Activated CD4-positive, alpha-beta T cell treated with anti-CD3 and anti-CD28 coated beads for 24 hours (primary cell): ENCODE measurements around the gene DSG4.
"Not testable (repeated sequence)": the region's sequence is repeated elsewhere in the genome, so short reads cannot be mapped to it uniquely, and the experiment has no call there.

Experiments used
- DNase-seq, 2 donors: peaks; one replicate each; pipeline ENCODE4 v3.0.0-alpha.2; 2020; ENCODE audit warnings: low read depth in 2 of 2

The DSG4 gene, protein sequence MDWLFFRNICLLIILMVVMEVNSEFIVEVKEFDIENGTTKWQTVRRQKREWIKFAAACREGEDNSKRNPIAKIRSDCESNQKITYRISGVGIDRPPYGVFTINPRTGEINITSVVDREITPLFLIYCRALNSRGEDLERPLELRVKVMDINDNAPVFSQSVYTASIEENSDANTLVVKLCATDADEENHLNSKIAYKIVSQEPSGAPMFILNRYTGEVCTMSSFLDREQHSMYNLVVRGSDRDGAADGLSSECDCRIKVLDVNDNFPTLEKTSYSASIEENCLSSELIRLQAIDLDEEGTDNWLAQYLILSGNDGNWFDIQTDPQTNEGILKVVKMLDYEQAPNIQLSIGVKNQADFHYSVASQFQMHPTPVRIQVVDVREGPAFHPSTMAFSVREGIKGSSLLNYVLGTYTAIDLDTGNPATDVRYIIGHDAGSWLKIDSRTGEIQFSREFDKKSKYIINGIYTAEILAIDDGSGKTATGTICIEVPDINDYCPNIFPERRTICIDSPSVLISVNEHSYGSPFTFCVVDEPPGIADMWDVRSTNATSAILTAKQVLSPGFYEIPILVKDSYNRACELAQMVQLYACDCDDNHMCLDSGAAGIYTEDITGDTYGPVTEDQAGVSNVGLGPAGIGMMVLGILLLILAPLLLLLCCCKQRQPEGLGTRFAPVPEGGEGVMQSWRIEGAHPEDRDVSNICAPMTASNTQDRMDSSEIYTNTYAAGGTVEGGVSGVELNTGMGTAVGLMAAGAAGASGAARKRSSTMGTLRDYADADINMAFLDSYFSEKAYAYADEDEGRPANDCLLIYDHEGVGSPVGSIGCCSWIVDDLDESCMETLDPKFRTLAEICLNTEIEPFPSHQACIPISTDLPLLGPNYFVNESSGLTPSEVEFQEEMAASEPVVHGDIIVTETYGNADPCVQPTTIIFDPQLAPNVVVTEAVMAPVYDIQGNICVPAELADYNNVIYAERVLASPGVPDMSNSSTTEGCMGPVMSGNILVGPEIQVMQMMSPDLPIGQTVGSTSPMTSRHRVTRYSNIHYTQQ

DNA sequence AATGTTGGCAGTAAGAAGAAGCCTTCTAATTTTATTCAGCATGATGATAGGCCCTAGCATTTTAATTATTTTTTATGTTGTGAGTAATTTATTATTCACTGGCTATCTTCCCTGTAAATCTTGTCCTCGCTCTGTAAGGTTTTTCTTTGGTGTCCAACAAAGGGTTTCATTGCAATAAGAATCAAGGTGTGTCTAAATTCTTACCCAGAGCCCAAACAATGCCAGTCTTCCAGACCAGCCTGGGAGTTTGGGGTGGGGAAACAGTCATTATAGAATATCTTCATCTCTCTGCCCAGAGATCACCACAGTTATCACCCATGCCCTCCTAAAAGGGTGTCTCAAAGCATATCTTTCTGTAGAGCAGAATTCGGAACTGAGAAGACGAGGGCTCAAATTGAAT lies at the start of gene DSG4:
Gene DSG4 (plus strand): TSS at position 301 of the 400 bp plus-strand sequence. CDS start 135 bp downstream, outside the sequence.
- DNase-seq, result no peak

DNA sequence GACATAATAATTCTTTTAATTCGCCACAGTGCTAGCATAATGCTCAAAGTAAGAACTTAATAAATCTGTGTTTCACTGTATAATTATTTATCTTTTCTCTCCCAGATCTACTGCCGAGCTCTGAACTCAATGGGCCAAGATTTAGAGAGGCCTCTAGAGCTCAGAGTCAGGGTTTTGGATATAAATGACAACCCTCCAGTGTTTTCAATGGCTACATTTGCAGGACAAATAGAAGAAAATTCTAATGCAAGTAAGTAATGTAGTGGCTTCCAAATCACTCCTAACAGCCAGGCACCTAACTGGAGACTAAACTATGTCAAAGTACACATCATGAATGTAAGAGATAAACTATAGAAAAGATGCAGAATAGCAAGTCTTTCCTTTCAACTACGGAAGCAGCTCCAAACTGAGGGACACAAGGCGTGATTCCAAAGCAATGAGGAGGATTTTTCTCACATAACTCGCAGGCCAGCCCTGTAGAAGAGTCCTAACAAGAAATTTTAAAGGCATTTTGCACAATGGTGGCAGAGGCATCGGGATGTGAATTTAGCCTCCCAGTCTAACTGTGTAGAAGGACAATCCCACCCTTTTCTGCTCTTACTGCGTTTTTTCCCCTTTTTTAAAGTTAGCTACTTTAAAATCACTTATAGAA lies 46.7 kb upstream of the DSG4 start:
- DNase-seq, result no peak

DNA sequence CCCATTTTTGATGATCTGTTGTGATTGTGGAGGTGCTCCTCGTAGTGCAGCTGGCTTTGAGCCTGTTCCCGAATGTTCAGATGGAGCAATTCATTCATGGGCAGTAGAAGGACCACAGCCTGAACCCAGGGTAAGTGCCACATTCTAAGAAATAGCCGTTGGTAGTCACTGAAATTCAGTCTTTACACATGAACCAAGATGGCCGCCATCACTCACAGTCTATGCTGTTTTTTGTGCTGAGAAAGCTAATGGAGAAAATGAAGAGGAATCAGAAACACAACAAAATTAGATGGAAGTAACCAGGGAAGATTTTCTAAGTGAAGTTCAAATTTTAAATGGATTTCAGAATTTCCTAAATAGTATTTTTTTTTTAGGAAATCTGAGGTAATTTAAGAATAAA lies 33.1 kb upstream of the DSG4 start:
- DNase-seq, result no peak

DNA sequence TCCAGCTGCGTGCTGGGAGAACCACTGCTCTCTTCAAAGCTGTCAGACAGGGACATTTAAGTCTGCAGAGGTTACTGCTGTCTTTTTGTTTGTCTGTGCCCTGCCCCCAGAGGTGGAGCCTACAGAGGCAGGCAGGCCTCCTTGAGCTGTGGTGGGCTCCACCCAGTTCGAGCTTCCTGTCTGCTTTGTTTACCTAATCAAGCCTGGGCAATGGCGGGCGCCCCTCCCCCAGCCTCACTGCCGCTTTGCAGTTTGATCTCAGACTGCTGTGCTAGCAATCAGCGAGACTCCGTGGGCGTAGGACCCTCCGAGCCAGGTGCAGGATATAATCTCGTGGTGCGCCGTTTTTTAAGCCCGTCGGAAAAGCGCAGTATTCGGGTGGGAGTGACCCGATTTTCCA lies 23.2 kb upstream of the DSG4 start:
- DNase-seq, result not testable (repeated sequence)

DNA sequence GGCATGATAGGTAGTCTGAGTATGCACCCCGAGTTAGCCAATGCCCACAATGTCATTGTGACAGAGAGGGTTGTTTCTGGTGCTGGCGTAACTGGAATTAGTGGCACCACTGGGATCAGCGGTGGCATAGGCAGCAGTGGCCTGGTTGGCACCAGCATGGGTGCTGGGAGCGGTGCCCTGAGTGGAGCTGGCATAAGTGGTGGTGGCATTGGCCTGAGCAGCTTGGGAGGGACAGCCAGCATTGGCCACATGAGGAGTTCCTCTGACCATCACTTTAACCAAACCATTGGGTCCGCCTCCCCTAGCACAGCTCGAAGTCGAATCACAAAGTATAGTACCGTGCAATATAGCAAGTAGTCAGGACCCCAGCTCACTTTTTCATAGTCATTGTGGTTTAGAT lies 21.6 kb upstream of the DSG4 start:
- no peak for DNase-seq

DNA sequence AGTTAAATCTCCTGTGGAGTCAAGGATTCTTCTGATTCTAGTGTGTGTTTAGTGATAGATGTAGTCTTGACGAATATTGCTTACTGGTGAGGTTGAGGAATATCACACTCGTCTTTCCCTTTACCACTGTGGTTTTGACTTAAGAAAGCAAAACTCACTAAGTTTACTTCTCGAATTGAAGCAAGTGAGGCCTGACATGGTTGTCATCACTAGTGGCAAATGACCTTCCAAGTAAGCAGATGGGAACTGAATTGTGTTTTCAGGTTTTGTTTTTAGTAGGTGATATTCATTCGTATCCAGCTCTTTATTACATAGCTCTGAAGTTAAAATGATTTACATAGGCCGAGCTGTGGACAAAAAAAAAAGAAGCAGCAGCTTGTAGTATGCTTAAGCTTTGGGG lies 20.6 kb upstream of the DSG4 start:
- no peak for DNase-seq

DNA sequence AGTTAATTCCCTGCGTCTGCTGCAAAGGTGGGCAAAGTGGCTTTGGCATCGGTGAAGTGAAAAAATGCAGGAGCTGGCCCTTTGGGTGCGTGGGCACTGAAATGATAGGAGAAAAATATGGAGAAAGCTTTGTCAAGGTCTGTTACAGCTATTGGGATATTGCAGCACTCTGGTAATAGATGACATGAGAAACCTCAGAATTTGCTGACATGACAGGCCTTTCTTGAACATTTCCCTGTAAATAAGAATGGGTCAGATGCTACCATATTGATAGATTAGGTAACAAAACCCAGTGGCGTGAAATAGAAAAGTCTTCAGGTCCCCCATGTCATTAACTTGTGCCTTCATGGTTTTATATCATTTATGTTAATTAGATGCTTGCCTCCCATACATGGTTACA lies 12.4 kb upstream of the DSG4 start:
- DNase-seq, result no peak

DNA sequence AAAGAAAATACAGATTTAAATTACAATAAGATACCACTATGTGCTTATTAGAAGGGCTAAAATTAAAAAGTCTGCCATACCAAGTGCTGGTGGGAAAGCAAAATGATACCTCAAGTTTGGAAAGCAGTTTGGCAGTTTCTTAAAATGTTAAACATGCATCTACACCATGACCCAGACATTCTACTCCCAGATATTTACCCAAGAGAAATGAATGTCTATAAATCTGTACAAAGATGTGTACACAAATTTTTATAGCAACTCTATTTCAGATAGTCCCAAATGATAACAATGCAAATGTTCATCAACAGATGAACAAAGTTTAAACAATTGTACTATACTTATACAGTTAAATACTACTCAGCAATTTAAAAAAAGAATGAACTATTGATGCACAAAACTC lies 7.1 kb upstream of the DSG4 start:
- DNase-seq, result no peak

DNA sequence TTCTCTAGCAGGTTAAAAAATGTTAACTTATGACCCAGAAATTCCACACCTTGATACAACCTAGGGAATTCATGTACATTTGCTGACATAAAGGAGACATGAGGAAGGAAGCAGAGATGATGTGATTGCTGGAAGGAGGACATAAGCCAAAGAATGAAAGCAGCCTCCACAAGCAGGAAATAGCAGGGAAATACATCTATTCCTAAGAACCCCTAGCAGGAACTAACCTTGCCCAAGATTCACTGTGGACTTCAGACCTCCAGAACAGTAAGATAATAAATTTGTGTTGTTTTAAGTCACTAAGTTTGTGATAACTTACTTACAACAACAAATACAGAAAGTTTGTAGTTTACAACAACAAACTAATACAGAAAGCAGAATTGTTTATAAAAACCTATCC lies 4.6 kb upstream of the DSG4 start:
- DNase-seq, result no peak

DNA sequence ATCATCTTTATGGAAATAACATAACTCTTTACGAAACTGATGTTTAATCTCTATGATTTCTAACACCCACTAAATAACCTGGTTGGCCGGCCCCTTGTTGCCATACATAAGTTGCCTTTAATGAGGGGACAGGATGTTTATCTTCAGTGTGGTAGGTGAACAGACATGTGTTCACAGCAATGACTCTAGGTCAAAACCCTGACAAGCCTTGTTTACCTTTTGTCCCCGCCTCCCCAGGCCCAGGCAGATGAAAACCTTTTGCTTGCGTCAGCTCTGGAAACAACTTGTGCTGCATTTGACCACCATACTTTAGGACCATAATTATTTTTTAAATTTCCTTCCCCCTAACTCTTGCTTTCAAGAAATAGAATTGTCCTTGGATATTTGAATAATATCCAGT lies 2.9 kb upstream of the DSG4 start:
- DNase-seq, result no peak

DNA sequence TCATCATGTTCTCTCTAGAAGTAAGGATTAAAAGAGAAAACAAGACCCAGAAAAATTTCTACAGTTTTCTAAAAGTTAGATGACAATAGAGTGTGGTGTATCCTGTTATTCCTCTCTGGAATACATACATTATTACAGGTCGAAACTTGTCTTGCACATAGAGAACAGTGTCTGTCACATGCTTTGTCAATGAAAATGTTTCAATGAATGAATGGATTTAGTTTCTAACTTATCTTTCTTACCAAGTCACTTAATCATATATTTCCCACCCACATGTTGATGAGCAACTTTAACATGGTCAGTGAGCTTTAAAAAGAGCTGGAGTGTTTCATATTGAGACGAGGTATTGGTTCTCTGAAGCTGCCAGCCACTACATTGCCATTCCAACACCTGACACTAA lies 4.3 kb downstream of the DSG4 start:
- no peak for DNase-seq

DNA sequence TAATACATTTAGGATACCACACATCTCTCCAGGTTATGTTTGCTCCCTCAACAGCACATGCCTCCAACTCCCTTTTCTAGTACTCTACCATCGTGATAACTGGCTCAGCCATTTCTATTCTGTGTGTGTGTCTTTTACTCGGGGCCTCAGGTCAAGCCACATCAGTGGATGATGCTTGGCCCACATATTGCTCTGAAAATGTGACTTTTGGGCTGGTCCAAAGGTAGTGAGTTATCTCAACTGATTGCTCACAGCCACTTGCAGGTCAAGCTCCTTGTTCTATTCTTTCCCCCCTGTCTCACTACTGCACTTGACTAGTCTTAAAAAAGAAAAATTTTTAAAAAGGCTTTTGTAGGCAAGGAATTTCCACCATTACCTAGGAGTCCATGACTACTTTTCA lies 5.5 kb downstream of the DSG4 start:
- no peak for DNase-seq

DNA sequence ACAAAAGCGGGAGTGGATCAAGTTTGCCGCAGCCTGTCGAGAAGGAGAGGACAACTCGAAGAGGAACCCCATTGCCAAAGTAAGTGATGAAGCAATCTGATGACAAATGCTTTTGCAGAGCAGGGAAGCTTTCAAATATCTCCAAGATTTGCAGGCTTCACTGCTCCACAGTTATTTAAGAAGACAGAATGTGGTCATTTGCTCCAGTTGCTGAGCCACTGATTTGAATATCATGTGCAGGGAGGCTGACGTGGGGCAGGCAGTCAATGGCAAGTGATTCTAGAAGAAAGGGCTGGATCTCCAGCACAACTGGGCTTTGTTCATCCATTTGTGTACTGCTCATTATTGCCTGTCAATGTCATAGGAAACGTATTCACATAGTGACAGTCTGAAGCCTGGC lies 10.2 kb downstream of the DSG4 start:
- DNase-seq, result no peak

DNA sequence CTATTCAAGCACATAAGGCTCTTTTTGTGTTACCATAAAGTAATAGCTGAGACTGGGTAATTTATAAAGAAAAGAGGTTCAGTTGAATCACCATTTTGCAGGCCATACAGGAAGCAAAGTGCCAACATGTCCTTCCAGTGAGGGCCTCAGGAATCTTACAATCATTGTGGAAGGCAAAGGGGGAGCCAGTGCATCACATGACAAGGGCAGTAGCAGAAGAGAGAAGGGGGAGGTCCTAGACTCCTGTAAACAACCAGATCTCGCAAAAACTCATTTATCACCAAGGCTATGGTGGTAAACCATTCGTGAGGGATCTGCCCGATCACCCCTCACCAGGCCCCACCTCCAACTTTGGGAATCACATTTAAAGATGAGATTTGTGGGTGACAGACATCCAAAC lies 16.7 kb downstream of the DSG4 start:
- DNase-seq, result no peak

DNA sequence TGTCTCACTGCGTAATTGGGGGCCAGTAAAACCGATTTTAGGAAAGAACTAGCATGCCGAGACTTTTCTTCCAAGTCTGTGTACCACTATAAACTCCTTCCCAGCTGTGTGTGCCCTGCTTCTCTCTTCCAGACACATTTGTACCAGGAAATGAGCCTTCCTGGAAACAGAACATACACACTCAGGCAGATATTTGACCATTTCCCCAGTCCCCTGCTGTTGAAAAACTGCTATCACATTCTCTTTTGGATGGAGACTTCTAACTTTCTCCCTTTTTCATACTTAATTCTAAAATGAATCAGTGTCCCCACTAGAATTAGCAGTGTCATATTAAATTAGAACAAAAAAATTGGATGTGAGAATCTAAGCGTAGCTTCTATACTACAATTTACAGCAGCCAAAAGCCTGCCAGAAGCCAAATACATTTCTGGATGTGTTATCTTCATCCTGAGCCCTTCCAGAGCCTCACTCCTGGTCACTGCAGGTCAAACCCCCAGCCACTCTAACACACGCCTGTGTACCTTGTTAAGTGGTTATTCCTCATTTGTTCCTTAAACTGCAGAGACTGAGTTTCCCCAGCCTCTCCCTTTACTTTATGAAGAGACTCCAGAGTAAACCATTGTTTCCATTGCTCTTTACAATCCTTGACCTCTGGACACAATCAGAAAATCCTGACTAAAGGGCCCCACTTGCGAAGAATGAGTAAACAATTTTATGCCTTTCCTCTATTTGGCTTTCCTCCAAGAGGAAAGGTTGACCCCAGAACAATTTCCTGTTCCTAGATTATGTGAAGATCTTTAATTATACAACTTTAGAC lies 20.4 kb downstream of the DSG4 start:
- DNase-seq, result no peak

DNA sequence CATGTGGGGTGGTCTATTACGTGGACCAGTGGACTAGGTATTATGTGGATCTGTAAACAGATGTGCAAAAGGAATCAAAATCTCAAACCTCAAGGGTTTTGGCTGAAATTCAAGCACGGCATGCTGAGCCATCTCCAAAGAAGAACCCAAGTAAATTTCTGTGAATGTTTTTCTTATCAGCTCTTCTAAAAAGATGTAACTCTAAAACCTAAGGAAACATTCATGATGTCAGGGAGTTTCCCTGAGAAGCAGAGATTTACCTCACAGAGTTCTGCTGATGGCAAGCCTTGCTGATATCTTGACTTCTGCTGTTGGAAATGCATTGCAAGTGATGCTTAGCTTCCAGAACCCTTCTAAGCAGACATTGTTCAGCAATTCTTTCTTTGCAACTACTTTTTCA lies 21.6 kb downstream of the DSG4 start:
- no peak for DNase-seq

DNA sequence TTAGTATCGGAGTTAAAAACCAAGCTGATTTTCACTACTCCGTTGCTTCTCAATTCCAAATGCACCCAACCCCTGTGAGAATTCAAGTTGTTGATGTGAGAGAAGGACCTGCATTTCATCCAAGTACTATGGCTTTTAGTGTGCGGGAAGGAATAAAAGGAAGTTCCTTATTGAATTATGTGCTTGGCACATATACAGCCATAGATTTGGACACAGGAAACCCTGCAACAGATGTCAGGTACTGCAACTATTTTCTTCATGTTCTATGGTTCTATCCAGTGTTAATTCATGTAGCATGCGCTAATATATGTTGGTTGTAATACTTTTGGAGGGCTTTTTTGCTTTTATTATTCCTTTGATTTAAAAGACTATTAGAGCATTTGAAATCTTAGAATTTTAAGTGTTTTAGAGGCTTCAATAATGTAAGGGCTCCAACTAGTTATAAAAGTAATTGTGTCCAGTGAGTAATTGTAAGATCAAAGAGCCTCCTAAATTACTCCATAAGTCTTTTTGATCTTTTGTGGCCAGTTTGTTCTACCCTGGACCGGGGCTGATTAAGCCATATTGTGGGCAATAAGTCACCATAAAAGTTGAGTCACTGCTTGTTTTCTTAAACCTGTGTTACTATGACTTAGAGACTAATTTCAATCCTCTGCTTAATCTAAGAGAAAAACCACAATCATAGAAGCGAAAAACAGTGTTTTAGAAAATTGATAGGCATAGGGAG lies 22.9 kb downstream of the DSG4 start:
- no peak for DNase-seq

DNA sequence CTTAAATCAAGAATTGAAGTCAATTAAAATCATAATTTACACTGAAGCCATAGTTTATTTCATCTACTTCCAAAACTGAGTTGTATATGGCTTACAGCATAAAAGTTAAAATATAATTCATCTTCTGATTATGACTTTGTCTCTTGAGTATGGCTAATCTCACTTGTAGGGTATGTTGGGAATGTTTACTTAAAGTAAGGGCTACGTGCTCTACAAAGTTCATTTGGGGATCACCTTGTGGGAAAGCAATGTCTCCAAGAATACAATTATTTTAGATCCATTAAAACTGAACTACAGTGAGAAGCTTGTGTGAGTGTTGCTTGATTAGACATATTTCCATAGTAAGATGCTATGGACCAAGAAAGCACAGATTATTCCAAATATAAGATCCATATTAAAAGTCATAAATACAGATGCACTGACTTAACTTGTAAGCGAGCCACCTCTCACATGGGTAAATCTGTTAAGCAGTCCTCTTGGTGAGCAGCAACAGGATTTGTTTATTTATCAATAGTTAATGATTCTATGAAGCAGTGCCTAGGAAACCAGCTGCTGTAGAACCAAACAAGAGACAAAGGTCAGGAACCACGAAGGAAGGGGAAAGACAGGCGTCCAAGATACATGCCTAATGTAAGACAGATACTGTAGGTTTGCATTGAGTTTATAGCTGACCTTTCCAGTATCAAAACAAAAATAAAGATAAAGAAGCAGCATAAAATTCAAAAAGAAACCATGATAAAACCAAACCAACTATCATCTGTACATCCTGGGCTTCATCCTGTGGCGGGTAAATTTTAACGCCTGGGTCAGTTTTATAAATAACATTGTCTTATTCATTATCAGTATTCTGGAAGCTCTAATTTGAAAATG lies 24.8 kb downstream of the DSG4 start:
- DNase-seq, result no peak

DNA sequence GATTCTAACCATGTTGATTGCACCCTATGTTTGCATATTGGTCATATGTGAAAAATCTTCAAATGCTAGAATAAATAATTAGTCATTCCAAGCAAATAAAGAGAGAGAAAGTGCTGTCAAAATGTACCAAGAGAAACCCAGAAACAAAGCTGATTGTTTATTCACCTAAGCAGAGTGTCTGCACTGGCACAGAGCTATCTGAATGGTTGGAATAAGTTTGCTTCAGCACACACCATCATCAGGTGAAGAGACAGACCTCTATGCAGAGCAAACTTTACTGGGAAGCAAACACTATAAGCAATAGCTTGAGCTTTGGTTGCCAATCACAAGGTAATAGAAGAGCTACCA lies 25.4 kb downstream of the DSG4 start:
- DNase-seq, result no peak

DNA sequence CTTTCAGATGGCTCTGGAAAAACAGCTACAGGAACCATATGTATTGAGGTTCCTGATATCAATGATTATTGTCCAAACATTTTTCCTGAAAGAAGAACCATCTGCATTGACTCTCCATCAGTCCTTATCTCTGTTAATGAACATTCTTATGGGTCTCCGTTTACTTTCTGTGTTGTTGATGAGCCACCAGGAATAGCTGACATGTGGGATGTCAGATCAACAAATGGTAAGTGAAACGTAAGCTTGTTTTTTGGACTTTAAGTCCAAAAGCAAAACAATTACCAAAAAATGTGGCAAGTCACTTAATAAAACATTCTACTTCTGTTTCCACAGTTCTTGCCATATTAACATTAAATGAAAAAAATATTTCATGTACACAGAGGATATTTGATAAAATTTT lies 26.8 kb downstream of the DSG4 start:
- no peak for DNase-seq
